ENCODE data around the gene SCD5. TPM values are rescaled to one million over a fixed set of nuclear protein-coding genes. Genes with fewer than 3 reads are reported as not detected.

SCD5 gene
- total and polyA plus RNA-seq, 2 donors (not counting 3 experiments of a cell fraction or from before 2014, with no cell fraction given) = 38.4 to 38.5 TPM

GRCh38 chr4:82644734-82645126 is 153.9 kb downstream of the SCD5 start:
- TF ChIP-seq MAX (IDR thresholded peaks at IDR 0.05; ENCODE audit: insufficient read depth, insufficient read length) = no peak
- TF ChIP-seq, protein P1, sequence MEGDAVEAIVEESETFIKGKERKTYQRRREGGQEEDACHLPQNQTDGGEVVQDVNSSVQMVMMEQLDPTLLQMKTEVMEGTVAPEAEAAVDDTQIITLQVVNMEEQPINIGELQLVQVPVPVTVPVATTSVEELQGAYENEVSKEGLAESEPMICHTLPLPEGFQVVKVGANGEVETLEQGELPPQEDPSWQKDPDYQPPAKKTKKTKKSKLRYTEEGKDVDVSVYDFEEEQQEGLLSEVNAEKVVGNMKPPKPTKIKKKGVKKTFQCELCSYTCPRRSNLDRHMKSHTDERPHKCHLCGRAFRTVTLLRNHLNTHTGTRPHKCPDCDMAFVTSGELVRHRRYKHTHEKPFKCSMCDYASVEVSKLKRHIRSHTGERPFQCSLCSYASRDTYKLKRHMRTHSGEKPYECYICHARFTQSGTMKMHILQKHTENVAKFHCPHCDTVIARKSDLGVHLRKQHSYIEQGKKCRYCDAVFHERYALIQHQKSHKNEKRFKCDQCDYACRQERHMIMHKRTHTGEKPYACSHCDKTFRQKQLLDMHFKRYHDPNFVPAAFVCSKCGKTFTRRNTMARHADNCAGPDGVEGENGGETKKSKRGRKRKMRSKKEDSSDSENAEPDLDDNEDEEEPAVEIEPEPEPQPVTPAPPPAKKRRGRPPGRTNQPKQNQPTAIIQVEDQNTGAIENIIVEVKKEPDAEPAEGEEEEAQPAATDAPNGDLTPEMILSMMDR (IDR thresholded peaks at IDR 0.05; ENCODE audit: extremely low read depth in 1 of 2, insufficient read depth in 1 of 2, low read depth in 1 of 2, low read length in 2 of 2) = no peak
- no peak for TF ChIP-seq POLR2AphosphoS5 (IDR thresholded peaks at IDR 0.05; ENCODE audit: insufficient read depth, low read depth, low read length)
- no peak for TF ChIP-seq FOS (IDR thresholded peaks at IDR 0.05; ENCODE audit: borderline replicate concordance, insufficient read depth, low read length)
- TF ChIP-seq MYC (IDR thresholded peaks at IDR 0.05; ENCODE audit: low read depth, low read length) = no peak
- no peaks in the 10 kb centered on the region for H3K4me1 ChIP-seq (ENCODE audit: control insufficient read depth, extremely low read depth, insufficient read depth, low read length)
- H3K9me1 ChIP-seq (replicated peaks; ENCODE audit: control insufficient read depth, extremely low read depth, insufficient read depth, low read length) = no peaks in the 10 kb centered on the region
- H3K27ac ChIP-seq (ENCODE audit: insufficient read depth, low read depth, low read length) = no peak overlapping the region
- no peak overlapping the region for H3K4me2 ChIP-seq (ENCODE audit: insufficient read depth, low read length)
- no peaks in the 10 kb centered on the region for H4K20me1 ChIP-seq (replicated peaks; ENCODE audit: control insufficient read depth, extremely low read depth, insufficient read depth, low read length)
- H3K36me3 ChIP-seq (ENCODE audit: control insufficient read depth in 2 of 2, extremely low read depth in 1 of 2, insufficient read depth in 2 of 2, low read length in 2 of 2) = no peaks in the 10 kb centered on the region
- H3K9ac ChIP-seq (replicated peaks; ENCODE audit: extremely low read depth, insufficient read depth, low read length) = no peak overlapping the region
- dilution Hi-C loops (cut with MboI; ENCODE audit: extremely low pct_ligation_motif_present, low sequenced_read_pairs) = no loop called here
- no TSS peak for BruUV-seq (replicated peaks)
- H3K9me3 ChIP-seq (replicated peaks; ENCODE audit: control insufficient read depth, insufficient read depth, low read length) = no peaks in the 10 kb centered on the region
- no peak for DNase-seq (ENCODE audit: low read depth, low spot score)
- ChIA-PET CTCF (no interaction called here), POLR2A (no interaction called here)
- intact Hi-C loops (cut with micrococcal nuclease) = no loop called here
- H3K79me2 ChIP-seq (ENCODE audit: control insufficient read depth, insufficient read depth, low read length) = no peaks in the 10 kb centered on the region
- no peak overlapping the region for H3K4me3 ChIP-seq (replicated peaks in 1 of 3; ENCODE audit: insufficient read depth in 1 of 3, low read depth in 1 of 3, low read length in 3 of 3)
- FAIRE-seq = no peak
- H3K27me3 ChIP-seq (ENCODE audit: control insufficient read depth in 2 of 2, insufficient read depth in 2 of 2, low read length in 2 of 2) = no peaks in the 10 kb centered on the region
- no peak overlapping the region for H2AFZ ChIP-seq (ENCODE audit: low read depth, low read length)

Data from endothelial cell of umbilical vein (primary cell).